Measurements from ENCODE around the gene BEX4. TPM values are rescaled to one million over a fixed set of nuclear protein-coding genes. Genes with fewer than 3 reads are reported as not detected.

The BEX4 gene
- total and polyA plus RNA-seq, 9 of the 15 experiments (the other 6 are each of a cell fraction or from before 2014, with no cell fraction given), result 74.6 to 399 (median 154) TPM

DNA sequence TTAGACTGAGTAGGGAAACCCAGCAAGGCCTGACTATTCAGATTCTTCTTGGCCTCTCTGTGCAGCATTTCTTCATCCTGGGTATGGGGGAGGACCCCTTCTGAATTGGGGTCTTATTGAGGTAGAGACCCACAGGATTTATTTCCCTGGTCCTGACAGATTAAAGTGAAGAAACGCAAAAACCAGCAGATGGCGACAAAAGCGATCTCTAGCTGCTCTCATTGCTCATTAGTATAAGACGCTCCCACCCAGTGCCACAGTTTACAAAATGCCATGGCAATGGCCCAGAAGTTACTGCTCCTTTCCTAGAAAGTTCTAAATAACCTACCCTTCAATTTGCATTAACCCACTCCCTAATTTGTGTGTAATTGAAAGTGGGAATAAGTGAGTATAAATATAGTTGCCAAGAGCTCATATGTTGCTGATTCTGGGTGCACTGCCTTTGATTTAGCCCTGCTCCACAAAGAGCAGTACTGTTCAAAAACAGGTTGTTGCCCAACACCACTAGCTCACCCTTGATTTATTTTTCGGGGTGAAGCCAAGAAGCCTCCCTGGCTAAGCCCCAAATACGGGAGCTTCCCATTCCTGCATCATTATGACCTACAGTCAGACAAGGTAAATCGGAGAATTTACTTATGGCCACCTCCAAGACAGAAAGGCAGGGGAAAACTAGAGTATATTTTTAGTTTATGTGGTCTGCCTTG, 3.7 kb upstream of the BEX4 start (continued):
- TF ChIP-seq SRSF9 (IDR thresholded peaks at IDR 0.05; ENCODE audit: borderline replicate concordance, low read depth, low read length) (no peak), TAF15 (IDR thresholded peaks at IDR 0.05; ENCODE audit: low read depth, low read length) (no peak), CXXC5 (CRISPR knock-in tag; IDR thresholded peaks at IDR 0.05) (peak; percentile 21; the same call in 1 of the 2 replicates), CEBPG (CRISPR knock-in tag; IDR thresholded peaks at IDR 0.05) (no peak), CEBPG (tag; conservative IDR thresholded peaks at IDR 0.05 in 1 of 2, IDR thresholded peaks at IDR 0.05 in 1 of 2) (no peak), ZNF507 (tag; conservative IDR thresholded peaks at IDR 0.05) (no peak), ZNF445 (CRISPR knock-in tag; IDR thresholded peaks at IDR 0.05; ENCODE audit: low read depth) (no peak), CC2D1A (IDR thresholded peaks at IDR 0.05) (peak; percentile 40; the same call in 1 of the 2 replicates), ARID2 (IDR thresholded peaks at IDR 0.05) (0 out of 2 replicates have a peak, but pooled peaks have one; percentile 25), RFX1 (IDR thresholded peaks at IDR 0.05) (peak; percentile 42), ZNF174 (CRISPR knock-in tag; IDR thresholded peaks at IDR 0.05) (no peak), ZBTB8A (IDR thresholded peaks at IDR 0.05; ENCODE audit: partially characterized antibody) (no peak), HLTF (IDR thresholded peaks at IDR 0.05) (no peak), MIER1 (IDR thresholded peaks at IDR 0.05; ENCODE audit: low read depth) (no peak), OTX1 (CRISPR knock-in tag; IDR thresholded peaks at IDR 0.05) (no peak), GABPA (tag; conservative IDR thresholded peaks at IDR 0.05; ENCODE audit: low read depth) (no peak), MAFG (tag; conservative IDR thresholded peaks at IDR 0.05) (no peak), ZNF121 (CRISPR knock-in tag; conservative IDR thresholded peaks at IDR 0.05) (no peak), XRCC3 (IDR thresholded peaks at IDR 0.05) (no peak), MAFK (IDR thresholded peaks at IDR 0.05; ENCODE audit: low read length) (no peak), SMC3 (conservative IDR thresholded peaks at IDR 0.05; ENCODE audit: insufficient read depth, low read depth, low read length) (peak; percentile 56), STAT5A (IDR thresholded peaks at IDR 0.05; ENCODE audit: borderline replicate concordance, low read length) (no peak), CTBP1 (IDR thresholded peaks at IDR 0.05; ENCODE audit: borderline replicate concordance) (no peak), ZFPM2 (CRISPR knock-in tag; IDR thresholded peaks at IDR 0.05) (no peak), DPF2 (IDR thresholded peaks at IDR 0.05) (no peak), SP2 (IDR thresholded peaks at IDR 0.05; ENCODE audit: extremely low read depth, low read depth, low read length, poor library complexity, severe bottlenecking) (no peak)
- TF ChIP-seq, protein P1, sequence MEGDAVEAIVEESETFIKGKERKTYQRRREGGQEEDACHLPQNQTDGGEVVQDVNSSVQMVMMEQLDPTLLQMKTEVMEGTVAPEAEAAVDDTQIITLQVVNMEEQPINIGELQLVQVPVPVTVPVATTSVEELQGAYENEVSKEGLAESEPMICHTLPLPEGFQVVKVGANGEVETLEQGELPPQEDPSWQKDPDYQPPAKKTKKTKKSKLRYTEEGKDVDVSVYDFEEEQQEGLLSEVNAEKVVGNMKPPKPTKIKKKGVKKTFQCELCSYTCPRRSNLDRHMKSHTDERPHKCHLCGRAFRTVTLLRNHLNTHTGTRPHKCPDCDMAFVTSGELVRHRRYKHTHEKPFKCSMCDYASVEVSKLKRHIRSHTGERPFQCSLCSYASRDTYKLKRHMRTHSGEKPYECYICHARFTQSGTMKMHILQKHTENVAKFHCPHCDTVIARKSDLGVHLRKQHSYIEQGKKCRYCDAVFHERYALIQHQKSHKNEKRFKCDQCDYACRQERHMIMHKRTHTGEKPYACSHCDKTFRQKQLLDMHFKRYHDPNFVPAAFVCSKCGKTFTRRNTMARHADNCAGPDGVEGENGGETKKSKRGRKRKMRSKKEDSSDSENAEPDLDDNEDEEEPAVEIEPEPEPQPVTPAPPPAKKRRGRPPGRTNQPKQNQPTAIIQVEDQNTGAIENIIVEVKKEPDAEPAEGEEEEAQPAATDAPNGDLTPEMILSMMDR (IDR thresholded peaks at IDR 0.05 in 2 of 3, conservative IDR thresholded peaks at IDR 0.05 in 1 of 3; ENCODE audit: insufficient read depth in 2 of 3, low read depth in 1 of 3, low read length in 3 of 3), result peak; percentile 60 to 73 (median 69)
- TF ChIP-seq, protein P2, sequence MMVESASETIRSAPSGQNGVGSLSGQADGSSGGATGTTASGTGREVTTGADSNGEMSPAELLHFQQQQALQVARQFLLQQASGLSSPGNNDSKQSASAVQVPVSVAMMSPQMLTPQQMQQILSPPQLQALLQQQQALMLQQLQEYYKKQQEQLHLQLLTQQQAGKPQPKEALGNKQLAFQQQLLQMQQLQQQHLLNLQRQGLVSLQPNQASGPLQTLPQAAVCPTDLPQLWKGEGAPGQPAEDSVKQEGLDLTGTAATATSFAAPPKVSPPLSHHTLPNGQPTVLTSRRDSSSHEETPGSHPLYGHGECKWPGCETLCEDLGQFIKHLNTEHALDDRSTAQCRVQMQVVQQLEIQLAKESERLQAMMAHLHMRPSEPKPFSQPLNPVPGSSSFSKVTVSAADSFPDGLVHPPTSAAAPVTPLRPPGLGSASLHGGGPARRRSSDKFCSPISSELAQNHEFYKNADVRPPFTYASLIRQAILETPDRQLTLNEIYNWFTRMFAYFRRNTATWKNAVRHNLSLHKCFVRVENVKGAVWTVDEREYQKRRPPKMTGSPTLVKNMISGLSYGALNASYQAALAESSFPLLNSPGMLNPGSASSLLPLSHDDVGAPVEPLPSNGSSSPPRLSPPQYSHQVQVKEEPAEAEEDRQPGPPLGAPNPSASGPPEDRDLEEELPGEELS (CRISPR knock-in tag; IDR thresholded peaks at IDR 0.05; ENCODE audit: borderline replicate concordance), result no peak

Measured in K562 (cell line).